HG03066 (cell line): ENCODE results near the gene ST3GAL5.

ENCODE experiments used
- ATAC-seq: cut with Tn5 transposase; IDR thresholded peaks from one replicate; pipeline ENCODE4 v1.9.1; 2021; ENCODE audit warnings: low read depth; ENCODE audit not compliant: unreplicated experiment

ST3GAL5 gene

GRCh38 chr2:85867556-85868292 lies 21.1 kb downstream of the ST3GAL5 start:
- no peak for ATAC-seq

GRCh38 chr2:85867121-85867520 lies 21.7 kb downstream of the ST3GAL5 start:
- ATAC-seq = no peak

DNA sequence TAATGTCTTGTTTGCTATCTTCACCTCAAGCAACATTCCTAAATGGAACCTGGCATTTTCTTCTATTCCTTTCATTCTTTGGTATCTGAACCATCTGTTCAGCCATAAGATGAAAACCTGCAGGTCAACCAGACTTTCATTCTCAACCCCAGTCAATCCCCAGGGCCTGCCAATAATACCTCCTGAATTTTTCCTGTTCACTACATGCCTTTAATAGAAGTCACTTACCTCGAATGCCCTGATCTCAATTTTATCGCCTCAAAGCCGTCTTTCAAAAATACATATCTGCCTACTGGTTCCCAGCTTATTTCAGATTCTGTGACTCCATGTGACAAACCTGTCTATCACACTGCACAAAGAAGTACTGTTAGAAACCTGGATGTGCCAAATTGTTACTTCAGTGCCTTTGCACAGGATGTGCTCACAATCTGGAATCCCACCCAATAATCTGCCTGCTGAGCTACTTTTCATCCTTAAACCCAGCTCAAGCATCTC lies 22.6 kb downstream of the ST3GAL5 start:
- no peak for ATAC-seq

DNA sequence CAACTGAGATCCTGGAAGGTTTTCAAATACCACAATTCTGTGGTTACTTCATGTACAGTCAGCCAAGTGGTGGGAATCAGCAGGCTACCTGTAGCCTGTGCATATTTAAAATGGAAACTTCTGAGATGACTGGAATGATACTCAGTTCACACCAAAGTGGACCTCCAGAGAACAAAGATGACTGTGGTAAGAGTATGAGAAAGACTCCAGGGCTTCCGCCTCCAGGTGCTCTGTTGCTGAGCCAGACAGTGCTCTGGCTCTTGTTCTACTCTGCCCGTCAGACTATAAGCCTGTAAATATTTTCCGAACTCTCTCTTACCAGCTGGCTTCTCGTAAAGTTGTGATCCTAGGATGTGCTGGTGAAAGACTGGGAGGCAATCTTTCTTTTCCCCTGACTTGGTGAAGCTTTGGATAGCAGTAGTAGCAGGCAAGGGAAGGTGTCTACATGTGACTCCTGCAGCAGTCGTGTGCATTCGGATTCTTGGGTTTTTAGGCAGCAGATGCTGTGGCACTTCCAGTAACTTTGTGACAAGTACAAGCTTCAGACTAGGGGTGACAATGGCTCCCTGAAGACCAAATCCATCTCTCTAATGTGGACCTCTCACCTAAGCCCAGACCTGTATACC lies 23.1 kb downstream of the ST3GAL5 start:
- ATAC-seq = peak; percentile 80

DNA sequence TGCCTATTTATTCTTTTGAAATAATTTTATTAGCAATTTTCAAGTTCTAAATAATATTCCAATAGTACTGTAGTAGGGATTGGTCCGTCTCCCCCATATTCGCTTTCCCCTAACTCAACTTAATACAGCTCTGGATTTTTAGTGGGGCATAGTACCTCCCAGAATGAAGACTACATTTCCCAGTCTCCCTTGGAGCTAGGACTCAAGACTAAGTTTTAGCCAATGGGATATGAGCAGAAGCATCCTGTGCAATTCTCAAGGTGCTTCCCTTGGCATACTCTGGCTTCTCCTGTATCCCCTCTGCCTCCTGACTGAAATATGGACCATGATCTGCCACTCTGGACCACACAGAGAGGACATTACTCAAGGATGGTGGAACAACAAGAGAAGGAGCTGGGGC lies 24.1 kb downstream of the ST3GAL5 start:
- ATAC-seq = no peak

GRCh38 chr2:85862426-85862825 lies 26.4 kb downstream of the ST3GAL5 start:
- ATAC-seq = no peak

GRCh38 chr2:85861650-85862049 lies 27.1 kb downstream of the ST3GAL5 start:
- no peak for ATAC-seq

DNA sequence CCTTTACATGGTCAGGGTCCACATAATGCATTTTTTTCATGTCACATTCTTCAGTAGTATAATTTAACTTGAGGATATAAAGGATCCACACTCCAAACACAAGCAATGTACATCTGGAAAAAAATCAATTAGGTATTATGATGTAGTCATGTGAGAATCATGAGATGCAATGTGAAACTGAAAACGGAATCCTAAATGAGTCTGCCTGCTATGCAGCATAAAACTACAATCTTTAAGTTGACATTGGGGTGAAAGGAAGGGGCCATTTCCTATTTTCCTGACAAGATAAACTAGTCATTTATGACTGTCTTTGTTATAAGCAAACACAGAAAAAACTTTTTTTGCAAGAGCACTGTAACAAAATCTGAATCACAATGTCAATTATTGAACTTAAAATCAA lies 27.6 kb downstream of the ST3GAL5 start:
- ATAC-seq = peak; percentile 48

GRCh38 chr2:85858841-85859240 lies 29.9 kb downstream of the ST3GAL5 start:
- ATAC-seq = no peak

- no peak for ATAC-seq
These were observed 33.9 kb downstream of the ST3GAL5 start for GRCh38 chr2:85854897-85855296.

GRCh38 chr2:85854166-85854509 lies 34.7 kb downstream of the ST3GAL5 start:
- ATAC-seq = peak; percentile 25

DNA sequence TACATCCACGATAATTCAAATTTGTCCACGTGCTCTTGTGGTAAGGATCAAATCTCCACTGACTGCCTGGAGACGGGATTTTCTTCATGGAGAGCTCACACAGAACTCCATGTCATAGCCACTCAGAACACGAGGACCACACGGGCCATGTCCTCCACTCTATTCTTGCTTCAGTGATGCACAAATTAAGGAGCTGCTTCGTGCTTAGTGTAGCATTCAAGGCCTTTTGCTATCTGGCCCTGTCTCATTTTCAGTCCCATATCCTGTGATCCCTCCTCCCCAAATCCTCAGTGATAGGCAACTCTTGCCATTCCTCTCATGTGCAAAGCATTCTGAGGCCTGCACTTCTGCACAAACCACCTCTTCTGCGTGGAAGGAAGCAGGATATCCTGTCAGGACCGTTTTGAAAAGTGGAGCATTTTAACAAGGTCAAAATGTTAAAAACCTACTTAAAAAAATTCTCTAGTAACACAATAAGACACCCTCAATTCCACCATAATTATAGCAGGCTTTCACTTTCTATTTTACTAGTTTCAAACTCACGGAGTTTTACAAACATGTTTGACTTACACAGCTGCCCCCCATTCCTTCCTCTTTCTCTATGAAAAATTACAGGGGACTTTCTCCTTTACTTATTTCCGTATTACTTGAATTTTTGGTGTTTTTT lies 35.2 kb downstream of the ST3GAL5 start:
- peak; percentile 47 for ATAC-seq

GRCh38 chr2:85852937-85853498 lies 35.8 kb downstream of the ST3GAL5 start:
- ATAC-seq = peak; percentile 47

- ATAC-seq = no peak
These were observed 36.5 kb downstream of the ST3GAL5 start for GRCh38 chr2:85852152-85852840.

- ATAC-seq = no peak
These were observed 37.3 kb downstream of the ST3GAL5 start for GRCh38 chr2:85851253-85852151.

DNA sequence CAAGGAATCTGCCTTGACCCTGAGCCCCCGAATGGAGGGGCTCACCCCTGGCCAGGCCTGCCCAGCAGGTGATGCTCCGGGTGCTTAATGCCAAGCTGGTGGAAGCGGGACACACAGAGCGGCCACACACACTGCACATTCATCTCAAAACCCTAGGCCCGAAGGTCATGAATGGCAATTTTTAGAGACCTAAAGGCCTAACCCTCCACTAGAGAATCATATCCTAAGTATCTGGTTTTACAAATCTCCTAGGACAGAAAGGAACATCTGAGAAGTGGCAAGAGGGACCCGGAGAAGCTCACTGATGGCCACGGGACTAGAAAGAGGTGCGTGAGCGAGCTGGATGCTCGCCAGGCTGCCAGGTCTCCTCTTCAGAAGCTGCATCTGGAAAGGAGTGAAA lies 38.3 kb downstream of the ST3GAL5 start:
- no peak for ATAC-seq

GRCh38 chr2:85847051-85847588 lies 41.7 kb downstream of the ST3GAL5 start:
- no peak for ATAC-seq

GRCh38 chr2:85846411-85846810 lies 42.4 kb downstream of the ST3GAL5 start:
- ATAC-seq = no peak

- no peak for ATAC-seq
These were observed 44.3 kb downstream of the ST3GAL5 start for GRCh38 chr2:85844486-85844885.

GRCh38 chr2:85843543-85843942 lies 45.2 kb downstream of the ST3GAL5 start:
- ATAC-seq = no peak
